ENCODE results near the gene TRIP10. TPM values are rescaled to one million over a fixed set of nuclear protein-coding genes. Genes with fewer than 3 reads are reported as not detected.

The TRIP10 gene
- total and polyA plus RNA-seq, 11 donors: 62.5 to 172 (median 85.8) TPM

- H3K27me3 ChIP-seq: no peaks in the 10 kb centered on the region
- H3K4me3 ChIP-seq: no peak overlapping the region
- peaks cover 0 to 39% (median 13%) of the 10 kb centered on the region in 12 donors for H3K4me1 ChIP-seq
- WGBS, 4 donors: 90 to 93% (median 92%) methylated on average over 20 to 21 of the region's 21 CpGs
- no peak overlapping the region for H3K27ac ChIP-seq
- DNase-seq: peak in 1 of 5 donors; percentile 39
- TF ChIP-seq CTCF (IDR thresholded peaks at IDR 0.05) (no peak), POLR2A (IDR thresholded peaks at IDR 0.05) (no peak)
- peaks cover 0 to 43% (median 12%) of the 10 kb centered on the region in 9 donors for H3K36me3 ChIP-seq
- intact Hi-C loops (cut with DNase I): loop anchor here in 6 of 10 donors (10.0 kb wide), 2 partner anchors 98 to 218 kb away; no protein-coding TSS in a partner anchor
- H3K9me3 ChIP-seq: no peaks in the 10 kb centered on the region
- no peak for ATAC-seq
These were observed 6.6 kb upstream of the TRIP10 start for GRCh38 chr19:6732803-6733337.

- no peak for ATAC-seq
- 90 to 92% (median 92%) methylated on average over 26 to 29 of the region's 29 CpGs for WGBS, 4 donors
- peaks cover 5 to 39% (median 19%) of the 10 kb centered on the region in 12 donors for H3K4me1 ChIP-seq
- H3K9me3 ChIP-seq: no peaks in the 10 kb centered on the region
- no peak overlapping the region for H3K27ac ChIP-seq
- H3K36me3 ChIP-seq: peaks cover 0 to 43% (median 12%) of the 10 kb centered on the region in 9 donors
- TF ChIP-seq POLR2A (IDR thresholded peaks at IDR 0.05) (no peak), CTCF (IDR thresholded peaks at IDR 0.05) (peak in 8 of 12 donors; percentile 6 to 44 (median 19))
- intact Hi-C loops (cut with DNase I): loop anchor here in 6 of 10 donors (10.0 kb wide), 2 partner anchors 99 to 219 kb away; no protein-coding TSS in a partner anchor
- DNase-seq: peak in 1 of 5 donors; percentile 42
- H3K4me3 ChIP-seq: no peak overlapping the region
- no peaks in the 10 kb centered on the region for H3K27me3 ChIP-seq
These were observed 6.0 kb upstream of the TRIP10 start for GRCh38 chr19:6733338-6734095.

GRCh38 chr19:6734096-6734696, 5.3 kb upstream of the TRIP10 start:
- no peak for ATAC-seq

More at GRCh38 chr19:6734096-6734696, 5.3 kb upstream of the TRIP10 start:
- no peaks in the 10 kb centered on the region for H3K27me3 ChIP-seq
- no peak overlapping the region for H3K4me3 ChIP-seq
- H3K27ac ChIP-seq: no peak overlapping the region
- intact Hi-C loops (cut with DNase I): loop anchor here in 6 of 10 donors (10.0 kb wide), 2 partner anchors 99 to 219 kb away; no protein-coding TSS in a partner anchor
- 63 to 74% (median 69%) methylated on average over 17 to 20 of the region's 20 CpGs for WGBS, 4 donors
- peaks cover 0 to 43% (median 12%) of the 10 kb centered on the region in 9 donors for H3K36me3 ChIP-seq
- no peaks in the 10 kb centered on the region for H3K9me3 ChIP-seq
- peaks cover 6 to 39% (median 26%) of the 10 kb centered on the region in 12 donors for H3K4me1 ChIP-seq
- peak in 1 of 5 donors; percentile 51 for DNase-seq
- no peak for TF ChIP-seq POLR2A (IDR thresholded peaks at IDR 0.05)
- TF ChIP-seq CTCF (IDR thresholded peaks at IDR 0.05): no peak

Data from heart left ventricle (tissue), 16 donors.